HCEC 1CT (cell line): ENCODE measurements around the gene CHD5.

Experiments
- DNase-seq: peaks from one replicate; pipeline ENCODE4 v3.0.0-alpha.2; 2017

CHD5 gene

GRCh38 chr1:6151291-6151822 is 28.8 kb downstream of the CHD5 start:
- DNase-seq = no peak

- no peak for DNase-seq
Observed at GRCh38 chr1:6150006-6150938, 29.8 kb downstream of the CHD5 start.

GRCh38 chr1:6149597-6149996 is 30.5 kb downstream of the CHD5 start:
- no peak for DNase-seq

GRCh38 chr1:6148497-6149241 is 31.5 kb downstream of the CHD5 start:
- DNase-seq = no peak

- no peak for DNase-seq
Observed at GRCh38 chr1:6145864-6146410, 34.2 kb downstream of the CHD5 start.

- no peak for DNase-seq
Observed at GRCh38 chr1:6145396-6145750, 34.7 kb downstream of the CHD5 start.

- DNase-seq = no peak
Observed at GRCh38 chr1:6144647-6145395, 35.3 kb downstream of the CHD5 start.

- no peak for DNase-seq
Observed at GRCh38 chr1:6144175-6144574, 35.9 kb downstream of the CHD5 start.

GRCh38 chr1:6143395-6143794 is 36.7 kb downstream of the CHD5 start:
- no peak for DNase-seq

GRCh38 chr1:6142734-6143133 is 37.4 kb downstream of the CHD5 start:
- no peak for DNase-seq

- no peak for DNase-seq
Observed at GRCh38 chr1:6142036-6142621, 38.0 kb downstream of the CHD5 start.

GRCh38 chr1:6141592-6141991 is 38.5 kb downstream of the CHD5 start:
- peak; percentile 35 for DNase-seq

- DNase-seq = no peak
Observed at GRCh38 chr1:6140413-6140812, 39.7 kb downstream of the CHD5 start.

- no peak for DNase-seq
Observed at GRCh38 chr1:6137758-6138157, 42.4 kb downstream of the CHD5 start.

- no peak for DNase-seq
Observed at GRCh38 chr1:6136516-6137220, 43.5 kb downstream of the CHD5 start.

GRCh38 chr1:6134741-6135510 is 45.2 kb downstream of the CHD5 start:
- DNase-seq = no peak

GRCh38 chr1:6134206-6134605 is 45.9 kb downstream of the CHD5 start:
- no peak for DNase-seq

GRCh38 chr1:6133146-6133895 is 46.8 kb downstream of the CHD5 start:
- no peak for DNase-seq

GRCh38 chr1:6131561-6131960 is 48.6 kb downstream of the CHD5 start:
- DNase-seq = no peak

GRCh38 chr1:6130596-6130995 is 49.5 kb downstream of the CHD5 start:
- no peak for DNase-seq
